PC-9 (cell line): ENCODE data around the gene SOD2. TPM values are rescaled to one million over a fixed set of nuclear protein-coding genes. Genes with fewer than 3 reads are reported as not detected.

ENCODE experiments used
- BruUV-seq: library from RNA; stranded (reverse); fragments of 400-500 nt; replicated peaks from 2 replicates; lab custom pipeline; 2021; lab: Mats Ljungman, UMichigan
- CTCF ChIA-PET: fragments of 300-600 bp; sonication (Branson Sonifier 250); formaldehyde crosslinking; loops from one replicate; lab custom pipeline; 2022; ENCODE audit warnings: antibody characterized with exemption; lab: Charles Lee
- POLR2A ChIA-PET: fragments of 300-600 bp; sonication (Branson Sonifier 250); formaldehyde crosslinking; loops from one replicate; lab custom pipeline; 2022; ENCODE audit warnings: antibody characterized with exemption; ENCODE audit not compliant: unreplicated experiment; lab: Charles Lee
- DNase-seq, 2 experiments: peaks; one replicate each; pipeline versions ENCODE4 v3.0.0 to v3.0.0-alpha.2; 2015 to 2022; ENCODE audit warnings: mixed read lengths in 1 of 2
- H2AFZ ChIP-seq: fragments of 200-600 bp; sonication (generic); 2 replicates; pipeline ENCODE4 v1.8.1; 2017; ENCODE audit warnings: antibody characterized with exemption
- H3F3A ChIP-seq: fragments of 200-600 bp; sonication (generic); 2 replicates; pipeline ENCODE4 v1.8.1; 2017; ENCODE audit warnings: antibody characterized with exemption, mild to moderate bottlenecking, low read depth; ENCODE audit not compliant: insufficient read depth
- H3K27ac ChIP-seq: fragments of 200-600 bp; sonication (generic); 2 replicates; pipeline ENCODE4 v1.6.1; 2016; ENCODE audit warnings: mixed run types
- H3K27me3 ChIP-seq: fragments of 200-600 bp; sonication (generic); 2 replicates; pipeline ENCODE4 v1.6.1; 2016; ENCODE audit warnings: low read depth, mixed run types; ENCODE audit not compliant: insufficient read depth
- H3K36me3 ChIP-seq: fragments of 200-600 bp; sonication (generic); 2 replicates; pipeline ENCODE4 v1.6.1; 2016; ENCODE audit warnings: low read depth, mixed run types
- H3K4me1 ChIP-seq: fragments of 200-600 bp; sonication (generic); replicated peaks from 2 replicates; pipeline ENCODE4 v1.6.1; 2016; ENCODE audit warnings: mixed run types; ENCODE audit not compliant: insufficient read depth
- H3K4me2 ChIP-seq: fragments of 200-600 bp; sonication (generic); 2 replicates; pipeline ENCODE4 v1.6.1; 2017; ENCODE audit warnings: mixed run types
- H3K4me3 ChIP-seq: fragments of 200-600 bp; sonication (generic); 2 replicates; pipeline ENCODE4 v1.6.1; 2016; ENCODE audit warnings: mixed run types
- H3K79me2 ChIP-seq: fragments of 200-600 bp; sonication (generic); 2 replicates; pipeline ENCODE4 v1.6.1; 2017; ENCODE audit warnings: low read depth, mixed run types
- H3K9me2 ChIP-seq: fragments of 200-600 bp; sonication (generic); 2 replicates; pipeline ENCODE4 v1.8.1; 2017; ENCODE audit warnings: mild to moderate bottlenecking; ENCODE audit not compliant: insufficient read depth
- H3K9me3 ChIP-seq: fragments of 200-600 bp; sonication (generic); 2 replicates; pipeline ENCODE4 v1.8.1; 2016; ENCODE audit warnings: low read depth; ENCODE audit not compliant: insufficient read depth
- H4K20me1 ChIP-seq: fragments of 200-600 bp; sonication (generic); 2 replicates; pipeline ENCODE4 v1.8.1; 2017; ENCODE audit not compliant: insufficient read depth
- EZH2 ChIP-seq: fragments of 200-600 bp; sonication (generic); IDR thresholded peaks from 2 replicates; pipeline ENCODE4 v1.8.0; 2017; ENCODE audit warnings: antibody characterized with exemption, low read depth
- intact Hi-C: fragments of 100-400 bp; cut with micrococcal nuclease; formaldehyde crosslinking; loops from one replicate; pipeline ENCODE4 v1.10.0; 2022; ENCODE audit not compliant: unreplicated experiment
- total RNA-seq: library from RNA; stranded (reverse); gene quantifications from 2 replicates; pipeline ENCODE4 v1.2.3, GENCODE V29; 2021
- TF ChIP-seq, protein P1 (sequence below): fragments of 200-600 bp; sonication (generic); conservative IDR thresholded peaks from 2 replicates; pipeline ENCODE4 v1.6.1; 2017; ENCODE audit warnings: mixed run types, antibody characterized with exemption, mild to moderate bottlenecking, moderate library complexity

SOD2 gene
- total RNA-seq, 1 experiment from 2014 or later, result 63.3 TPM

DNA sequence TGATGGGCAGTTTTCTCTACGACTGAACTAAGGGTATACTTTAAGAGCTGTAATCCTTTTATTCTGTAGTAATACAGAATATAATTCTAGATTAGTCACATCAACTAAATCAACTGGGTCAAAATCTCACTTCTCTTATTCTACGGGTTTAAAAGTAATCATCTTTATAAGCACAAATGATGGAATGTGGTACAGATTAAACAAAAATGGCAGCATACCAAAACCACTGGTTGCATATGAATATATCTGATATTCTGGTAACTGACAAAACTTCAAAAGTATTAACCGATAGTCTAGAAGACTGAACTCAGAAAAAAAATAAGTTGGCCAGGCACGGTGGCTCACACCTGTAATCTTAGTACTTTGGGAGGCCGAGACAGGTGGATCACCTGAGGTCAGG lies 7.0 kb downstream of the SOD2 start:
- no peak for DNase-seq
- H3K79me2 ChIP-seq, result peaks cover 10% of the 10 kb centered on the region; the same call in 1 of the 2 replicates

DNA sequence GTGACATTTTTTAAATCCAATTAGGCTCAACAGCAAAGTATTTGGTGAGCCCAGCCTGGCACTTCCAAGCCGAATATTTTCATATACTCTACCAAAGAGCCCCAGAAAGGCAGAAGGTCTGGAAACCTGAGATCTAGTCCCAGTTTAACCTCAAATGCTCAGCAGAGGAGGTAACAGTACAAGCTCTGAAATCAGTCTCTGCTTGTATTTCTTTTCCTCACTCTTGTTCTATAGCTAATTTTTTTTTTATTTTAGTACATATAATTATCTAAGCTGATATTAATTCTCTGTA lies 9.1 kb downstream of the SOD2 start:
- TF ChIP-seq, protein P1, sequence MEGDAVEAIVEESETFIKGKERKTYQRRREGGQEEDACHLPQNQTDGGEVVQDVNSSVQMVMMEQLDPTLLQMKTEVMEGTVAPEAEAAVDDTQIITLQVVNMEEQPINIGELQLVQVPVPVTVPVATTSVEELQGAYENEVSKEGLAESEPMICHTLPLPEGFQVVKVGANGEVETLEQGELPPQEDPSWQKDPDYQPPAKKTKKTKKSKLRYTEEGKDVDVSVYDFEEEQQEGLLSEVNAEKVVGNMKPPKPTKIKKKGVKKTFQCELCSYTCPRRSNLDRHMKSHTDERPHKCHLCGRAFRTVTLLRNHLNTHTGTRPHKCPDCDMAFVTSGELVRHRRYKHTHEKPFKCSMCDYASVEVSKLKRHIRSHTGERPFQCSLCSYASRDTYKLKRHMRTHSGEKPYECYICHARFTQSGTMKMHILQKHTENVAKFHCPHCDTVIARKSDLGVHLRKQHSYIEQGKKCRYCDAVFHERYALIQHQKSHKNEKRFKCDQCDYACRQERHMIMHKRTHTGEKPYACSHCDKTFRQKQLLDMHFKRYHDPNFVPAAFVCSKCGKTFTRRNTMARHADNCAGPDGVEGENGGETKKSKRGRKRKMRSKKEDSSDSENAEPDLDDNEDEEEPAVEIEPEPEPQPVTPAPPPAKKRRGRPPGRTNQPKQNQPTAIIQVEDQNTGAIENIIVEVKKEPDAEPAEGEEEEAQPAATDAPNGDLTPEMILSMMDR, result no peak
- no peak for TF ChIP-seq EZH2
- intact Hi-C loops, result no loop called here
- Histone ChIP-seq H3K4me1 (no peaks in the 10 kb centered on the region), H3K27me3 (no peaks in the 10 kb centered on the region), H4K20me1 (no peaks in the 10 kb centered on the region), H3K9me3 (no peaks in the 10 kb centered on the region), H3F3A (0 out of 2 replicates have a peak, but pooled peaks cover 6% of the 10 kb centered on the region), H2AFZ (no peak overlapping the region), H3K27ac (no peak overlapping the region), H3K4me3 (no peak overlapping the region), H3K36me3 (peaks cover 9% of the 10 kb centered on the region; the same call in 1 of the 2 replicates), H3K9me2 (no peaks in the 10 kb centered on the region), H3K4me2 (no peak overlapping the region), H3K79me2 (peaks cover 4% of the 10 kb centered on the region; the same call in 1 of the 2 replicates)
- DNase-seq, result no peak
- POLR2A ChIA-PET, result no interaction called here
- no TSS peak for BruUV-seq
- CTCF ChIA-PET, result no interaction called here

More for the DNA sequence above, 7.0 kb downstream of the SOD2 start:
- no peaks in the 10 kb centered on the region for H3K27me3 ChIP-seq
- H4K20me1 ChIP-seq, result no peaks in the 10 kb centered on the region
- no TSS peak for BruUV-seq
- H3K4me1 ChIP-seq, result 0 out of 2 replicates have a peak, but pooled peaks cover 4% of the 10 kb centered on the region
- intact Hi-C loops, result no loop called here
- TF ChIP-seq, protein P1, result no peak
- no peak for TF ChIP-seq EZH2
- peaks cover 9% of the 10 kb centered on the region; the same call in 1 of the 2 replicates for H3K36me3 ChIP-seq
- H3K9me2 ChIP-seq, result no peaks in the 10 kb centered on the region
- H3K4me2 ChIP-seq, result no peak overlapping the region
- no peak overlapping the region for H3K27ac ChIP-seq
- H2AFZ ChIP-seq, result no peak overlapping the region
- 0 out of 2 replicates have a peak, but pooled peaks cover 6% of the 10 kb centered on the region for H3F3A ChIP-seq
- ChIA-PET POLR2A (interaction anchor here (0.7 kb wide), 1 partner anchor 76 kb away, joined by 9 read pairs; the partner anchor contains the start of gene ACAT2), CTCF (no interaction called here)
- no peak overlapping the region for H3K4me3 ChIP-seq
- no peaks in the 10 kb centered on the region for H3K9me3 ChIP-seq

DNA sequence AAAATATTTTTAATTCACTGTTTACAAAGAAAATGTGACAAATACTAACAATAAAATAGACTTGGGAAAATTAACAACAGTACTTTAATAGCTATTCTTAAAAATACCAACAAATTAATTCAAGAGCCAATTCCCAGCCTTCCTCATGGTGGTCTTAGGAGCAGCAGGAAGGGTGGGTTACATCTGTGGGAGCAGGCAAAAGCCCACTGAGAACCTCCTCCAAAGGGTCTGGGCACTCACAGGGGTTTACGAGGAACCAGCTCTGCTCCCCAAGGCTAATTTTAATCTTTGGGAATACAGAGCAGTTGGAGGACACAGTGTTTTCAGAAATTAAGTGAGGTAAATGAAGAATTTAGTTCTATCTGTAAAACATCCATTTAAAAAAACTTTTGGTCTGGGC lies 10.2 kb downstream of the SOD2 start:
- H3K9me3 ChIP-seq, result no peaks in the 10 kb centered on the region
- TF ChIP-seq, protein P1, result no peak
- H3K4me1 ChIP-seq, result no peaks in the 10 kb centered on the region
- no peak overlapping the region for H3K4me3 ChIP-seq
- ChIA-PET CTCF (no interaction called here), POLR2A (no interaction called here)
- no peaks in the 10 kb centered on the region for H3K79me2 ChIP-seq
- intact Hi-C loops, result no loop called here
- DNase-seq, result no peak
- H3K27ac ChIP-seq, result no peak overlapping the region
- H3K36me3 ChIP-seq, result peaks cover 9% of the 10 kb centered on the region; the same call in 1 of the 2 replicates
- H4K20me1 ChIP-seq, result no peaks in the 10 kb centered on the region
- no peaks in the 10 kb centered on the region for H3K9me2 ChIP-seq
- no peaks in the 10 kb centered on the region for H3K27me3 ChIP-seq
- no peak overlapping the region for H3K4me2 ChIP-seq
- BruUV-seq, result no TSS peak
- H2AFZ ChIP-seq, result no peak overlapping the region
- 0 out of 2 replicates have a peak, but pooled peaks cover 6% of the 10 kb centered on the region for H3F3A ChIP-seq
